Superior temporal gyrus (tissue), 1 donor: ENCODE results near the gene TSKS.
A peak's percentile ranks its signal among the peaks of the same experiment; 100 is the strongest.

Experiments used
- DNase-seq: peaks from one replicate; pipeline ENCODE4 v3.0.0-alpha.2; 2016; ENCODE audit errors: extremely low spot score

The TSKS gene

GRCh38 chr19:49763230-49763629 lies at the start of gene TSKS:
Gene TSKS (minus strand): TSS chr19:49763306. CDS start chr19:49763247, 59 bp downstream.
- DNase-seq: no peak

- DNase-seq: no peak
Observed at GRCh38 chr19:49812452-49812996, 49.4 kb upstream of the TSKS start.

GRCh38 chr19:49811328-49811727 lies 48.2 kb upstream of the TSKS start:
- DNase-seq: no peak

- DNase-seq: no peak
Observed at GRCh38 chr19:49809941-49810389, 46.9 kb upstream of the TSKS start.

GRCh38 chr19:49809160-49809940 lies 46.2 kb upstream of the TSKS start:
- DNase-seq: no peak

- DNase-seq: peak; percentile 64
Observed at GRCh38 chr19:49808711-49809159, 45.6 kb upstream of the TSKS start.

- DNase-seq: no peak
Observed at GRCh38 chr19:49807904-49808675, 45.0 kb upstream of the TSKS start.

GRCh38 chr19:49807058-49807903 lies 44.2 kb upstream of the TSKS start:
- no peak for DNase-seq

- no peak for DNase-seq
Observed at GRCh38 chr19:49806620-49806959, 43.5 kb upstream of the TSKS start.

GRCh38 chr19:49805822-49806619 lies 42.9 kb upstream of the TSKS start:
- DNase-seq: no peak

- no peak for DNase-seq
Observed at GRCh38 chr19:49803529-49803856, 40.4 kb upstream of the TSKS start.

GRCh38 chr19:49802836-49803528 lies 39.9 kb upstream of the TSKS start:
- no peak for DNase-seq

GRCh38 chr19:49801966-49802661 lies 39.0 kb upstream of the TSKS start:
- peak; percentile 97 for DNase-seq

- DNase-seq: no peak
Observed at GRCh38 chr19:49801401-49801888, 38.3 kb upstream of the TSKS start.

- no peak for DNase-seq
Observed at GRCh38 chr19:49800771-49801170, 37.7 kb upstream of the TSKS start.

GRCh38 chr19:49799798-49800376 lies 36.8 kb upstream of the TSKS start:
- DNase-seq: no peak

- DNase-seq: no peak
Observed at GRCh38 chr19:49799271-49799797, 36.2 kb upstream of the TSKS start.

GRCh38 chr19:49798574-49798973 lies 35.5 kb upstream of the TSKS start:
- DNase-seq: no peak

- no peak for DNase-seq
Observed at GRCh38 chr19:49795615-49796014, 32.5 kb upstream of the TSKS start.
